ENCODE data around the gene HEMK1. TPM values are rescaled to one million over a fixed set of nuclear protein-coding genes. Genes with fewer than 3 reads are reported as not detected.

HEMK1 gene
- total RNA-seq, 3 donors from 2014 or later = 6.1 to 10.7 (median 9.2) TPM

GRCh38 chr3:50592568-50592967 lies 23.2 kb downstream of the HEMK1 start:
- Histone ChIP-seq H3K36me3 (no peaks in the 10 kb centered on the region), H3K9me3 (no peaks in the 10 kb centered on the region), H3K4me1 (peaks cover 0 to 4% of the 10 kb centered on the region in 2 donors), H3K4me3 (no peak overlapping the region), H3K27ac (peak overlapping the region; percentile 57 to 62), H3K27me3 (no peaks in the 10 kb centered on the region)
- DNase-seq (ENCODE audit: low spot score in 2 of 2) = no peak
- TF ChIP-seq CTCF (IDR thresholded peaks at IDR 0.05) (no peak), POLR2AphosphoS5 (IDR thresholded peaks at IDR 0.05) (no peak), POLR2A (IDR thresholded peaks at IDR 0.05) (no peak)
- intact Hi-C loops (cut with DNase I; ENCODE audit: low total_unique reads) = no loop called here

GRCh38 chr3:50594253-50594785 lies 25.0 kb downstream of the HEMK1 start:
- intact Hi-C loops (cut with DNase I; ENCODE audit: low total_unique reads) = no loop called here
- Histone ChIP-seq H3K4me3 (no peak overlapping the region), H3K9me3 (no peaks in the 10 kb centered on the region), H3K27ac (no peak overlapping the region), H3K4me1 (peaks cover 0 to 4% of the 10 kb centered on the region in 2 donors), H3K27me3 (no peaks in the 10 kb centered on the region), H3K36me3 (no peaks in the 10 kb centered on the region)
- no peak for TF ChIP-seq POLR2A (IDR thresholded peaks at IDR 0.05)
- TF ChIP-seq POLR2AphosphoS5 (IDR thresholded peaks at IDR 0.05) = no peak
- TF ChIP-seq CTCF (IDR thresholded peaks at IDR 0.05) = no peak
- DNase-seq (ENCODE audit: low spot score in 2 of 2) = no peak

GRCh38 chr3:50599115-50599715 lies 29.9 kb downstream of the HEMK1 start:
- peak overlapping the region; percentile 56 to 98 for H3K27ac ChIP-seq
- no peak for TF ChIP-seq CTCF (IDR thresholded peaks at IDR 0.05)
- no peak for TF ChIP-seq POLR2A (IDR thresholded peaks at IDR 0.05)
- TF ChIP-seq POLR2AphosphoS5 (IDR thresholded peaks at IDR 0.05) = no peak

GRCh38 chr3:50599716-50600118 lies 30.4 kb downstream of the HEMK1 start:
- H3K9me3 ChIP-seq = no peaks in the 10 kb centered on the region
- intact Hi-C loops (cut with DNase I; ENCODE audit: low total_unique reads) = no loop called here
- no peak overlapping the region for H3K4me3 ChIP-seq
- no peak for DNase-seq (ENCODE audit: low spot score in 2 of 2)
- peak overlapping the region; percentile 98 to 99 for H3K27ac ChIP-seq
- no peaks in the 10 kb centered on the region for H3K36me3 ChIP-seq
- no peak for TF ChIP-seq POLR2AphosphoS5 (IDR thresholded peaks at IDR 0.05)
- no peaks in the 10 kb centered on the region for H3K27me3 ChIP-seq
- peaks cover 20 to 47% of the 10 kb centered on the region in 2 donors for H3K4me1 ChIP-seq

More at GRCh38 chr3:50599115-50599715, 29.9 kb downstream of the HEMK1 start:
- no peaks in the 10 kb centered on the region for H3K36me3 ChIP-seq
- no peak for DNase-seq (ENCODE audit: low spot score in 2 of 2)
- intact Hi-C loops (cut with DNase I; ENCODE audit: low total_unique reads) = no loop called here
- H3K27me3 ChIP-seq = no peaks in the 10 kb centered on the region
- no peak overlapping the region for H3K4me3 ChIP-seq
- peaks cover 20 to 42% of the 10 kb centered on the region in 2 donors for H3K4me1 ChIP-seq
- H3K9me3 ChIP-seq = no peaks in the 10 kb centered on the region

GRCh38 chr3:50600141-50600753 lies 30.9 kb downstream of the HEMK1 start:
- no peak for TF ChIP-seq POLR2A (IDR thresholded peaks at IDR 0.05)
- no peak for TF ChIP-seq POLR2AphosphoS5 (IDR thresholded peaks at IDR 0.05)
- no peak for TF ChIP-seq CTCF (IDR thresholded peaks at IDR 0.05)
- Histone ChIP-seq H3K4me3 (no peak overlapping the region), H3K4me1 (peaks cover 20 to 52% of the 10 kb centered on the region in 2 donors), H3K36me3 (no peaks in the 10 kb centered on the region), H3K9me3 (no peaks in the 10 kb centered on the region), H3K27me3 (no peaks in the 10 kb centered on the region), H3K27ac (peak overlapping the region; percentile 98 to 99)
- no peak for DNase-seq (ENCODE audit: low spot score in 2 of 2)
- intact Hi-C loops (cut with DNase I; ENCODE audit: low total_unique reads) = no loop called here

Data from breast epithelium (tissue), 4 donors.